Astrocyte of the spinal cord (primary cell): ENCODE data around the gene SLC38A8.
A peak's percentile ranks its signal among the peaks of the same experiment; 100 is the strongest.

Experiments
- DNase-seq: peaks from one replicate; pipeline ENCODE4 v3.0.0; 2011; ENCODE audit warnings: low read depth, low spot score
- H3K4me3 ChIP-seq: 2 replicates; pipeline ENCODE4 v1.5.1; 2011; ENCODE audit warnings: low read depth, mild to moderate bottlenecking, low read length, moderate library complexity
- CTCF ChIP-seq: IDR thresholded peaks from 2 replicates; pipeline ENCODE4 v1.5.1; 2012; ENCODE audit warnings: low read depth, mild to moderate bottlenecking, low read length, inconsistent platforms
- in situ Hi-C: cut with HindIII; loops from 2 replicates; pipeline ENCODE4 v1.10.0; 2017; ENCODE audit warnings: low sequenced_read_pairs

Gene SLC38A8

GRCh38 chr16:84071121-84071520 is 28.5 kb upstream of the SLC38A8 start:
- H3K4me3 ChIP-seq = no peak overlapping the region
- DNase-seq = no peak
- in situ Hi-C loops = no loop called here
- no peak for TF ChIP-seq CTCF

GRCh38 chr16:84069540-84069939 is 26.9 kb upstream of the SLC38A8 start:
- no peak for TF ChIP-seq CTCF
- no peak for DNase-seq
- H3K4me3 ChIP-seq = no peak overlapping the region
- in situ Hi-C loops = no loop called here

- in situ Hi-C loops = no loop called here
- DNase-seq = no peak
- no peak for TF ChIP-seq CTCF
- no peak overlapping the region for H3K4me3 ChIP-seq
Observed at GRCh38 chr16:84068783-84069462, 26.3 kb upstream of the SLC38A8 start.

- TF ChIP-seq CTCF = no peak
- in situ Hi-C loops = no loop called here
- no peak overlapping the region for H3K4me3 ChIP-seq
- DNase-seq = no peak
Observed at GRCh38 chr16:84068041-84068440, 25.4 kb upstream of the SLC38A8 start.

- no peak for DNase-seq
- in situ Hi-C loops = no loop called here
- no peak overlapping the region for H3K4me3 ChIP-seq
- TF ChIP-seq CTCF = no peak
Observed at GRCh38 chr16:84067640-84068039, 25.0 kb upstream of the SLC38A8 start.

GRCh38 chr16:84065536-84066132 is 23.0 kb upstream of the SLC38A8 start:
- in situ Hi-C loops = no loop called here
- DNase-seq = peak; percentile 64

More at GRCh38 chr16:84065536-84066132, 23.0 kb upstream of the SLC38A8 start:
- no peak overlapping the region for H3K4me3 ChIP-seq
- peak; percentile 85 for TF ChIP-seq CTCF
